Activated CD4-positive, alpha-beta T cell treated with anti-CD3 and anti-CD28 coated beads, Interleukin-10, Interleukin-2, amounts not matched to agents 100 ng/mL and 50 ng/mL, durations not matched to agents 16 hours and 8 hours (primary cell): ENCODE measurements around the gene ATP5F1E.
"Not testable (repeated sequence)": the region's sequence is repeated elsewhere in the genome, so short reads cannot be mapped to it uniquely, and the experiment has no call there.

Source experiments
- DNase-seq: peaks from one replicate; pipeline ENCODE4 v3.0.0-alpha.2; 2020

The ATP5F1E gene

DNA sequence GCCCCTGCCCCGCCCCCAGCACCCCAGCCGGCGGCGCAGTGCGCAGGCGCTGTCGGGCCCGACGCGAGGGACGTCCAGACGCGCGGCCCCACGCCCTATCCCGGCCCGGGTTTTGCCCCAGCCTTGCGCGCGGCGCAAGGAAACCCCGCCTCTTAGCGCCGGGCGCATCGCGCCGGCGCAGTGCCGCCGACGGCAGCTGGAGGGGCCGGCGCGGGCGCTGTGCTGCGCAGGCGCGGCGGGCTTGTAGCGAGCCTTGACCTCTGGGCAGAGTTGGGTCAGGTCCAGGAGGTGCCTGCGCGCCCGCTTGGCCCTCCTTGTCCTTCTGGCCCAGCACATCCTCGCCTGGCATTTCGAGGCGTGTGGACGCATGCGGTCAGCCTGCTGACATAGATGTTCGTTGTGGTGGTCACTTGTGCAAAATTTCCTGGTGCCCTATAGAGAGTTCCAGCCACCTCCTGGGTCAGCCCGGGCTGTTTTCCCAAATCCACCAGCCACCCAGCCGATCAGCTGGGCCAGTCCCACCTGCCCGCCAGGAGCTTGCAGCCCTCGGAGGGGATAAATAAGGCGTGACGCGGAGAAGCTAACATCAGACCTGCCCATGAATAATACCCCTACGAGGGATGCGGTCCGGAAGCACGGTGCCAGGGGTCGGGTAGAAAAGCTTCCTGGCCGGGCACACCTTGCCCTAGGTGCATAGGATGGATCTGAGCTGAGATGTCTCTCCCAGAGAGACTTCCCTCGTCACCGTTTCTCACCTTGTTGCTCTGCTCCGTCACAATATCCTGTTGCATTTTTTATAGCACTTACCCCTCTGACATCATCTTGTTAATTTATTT is 10.9 kb upstream of the ATP5F1E start:
- DNase-seq: peak; percentile 98

GRCh38 chr20:59042151-59042795 is 10.1 kb upstream of the ATP5F1E start, which contains the start of gene PRELID3B:
Gene PRELID3B (minus strand): TSS chr20:59042786. CDS start chr20:59042730, 56 bp downstream.
- no peak for DNase-seq

GRCh38 chr20:59041487-59041886 is 9.4 kb upstream of the ATP5F1E start:
- DNase-seq: not testable (repeated sequence)

- DNase-seq: no peak
Observed at GRCh38 chr20:59040667-59041066, 8.5 kb upstream of the ATP5F1E start.

DNA sequence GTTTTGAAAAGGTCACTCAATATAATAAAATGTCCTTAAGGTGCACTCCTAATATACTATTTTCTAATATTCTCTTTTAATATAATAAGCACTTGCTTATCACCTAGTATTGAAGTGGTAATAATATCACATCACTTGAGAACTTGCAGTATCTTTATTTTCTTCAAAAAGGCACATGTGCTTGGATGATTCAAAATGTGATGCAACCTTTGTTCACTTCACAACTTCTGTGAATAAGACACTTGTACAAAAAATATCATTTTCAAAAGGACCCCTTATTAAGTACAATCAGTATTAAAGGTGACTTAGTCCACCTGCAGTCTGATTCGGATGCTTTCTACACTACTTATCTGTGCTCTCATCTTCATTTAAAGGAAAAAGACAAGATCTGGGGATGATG is 7.1 kb upstream of the ATP5F1E start:
- no peak for DNase-seq

DNA sequence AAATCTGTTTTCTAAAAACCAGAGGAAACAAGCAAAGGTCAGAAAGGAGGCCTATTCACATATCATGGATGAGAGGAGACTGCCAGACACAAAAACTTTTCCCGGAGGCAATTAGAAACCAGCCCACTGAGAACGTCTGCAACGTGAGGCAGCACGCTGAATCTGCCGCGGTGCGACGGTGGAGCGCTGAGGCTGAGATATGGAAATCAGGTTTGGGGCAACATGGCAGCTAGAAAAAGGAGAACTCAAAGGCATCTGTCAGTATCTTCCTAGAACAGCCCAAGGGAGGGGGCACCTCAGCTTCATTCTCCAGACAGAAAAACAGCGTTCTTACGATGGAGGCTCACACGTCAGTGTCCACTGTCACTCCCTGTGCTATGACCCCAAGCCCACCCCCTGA is 5.3 kb upstream of the ATP5F1E start:
- DNase-seq: no peak

DNA sequence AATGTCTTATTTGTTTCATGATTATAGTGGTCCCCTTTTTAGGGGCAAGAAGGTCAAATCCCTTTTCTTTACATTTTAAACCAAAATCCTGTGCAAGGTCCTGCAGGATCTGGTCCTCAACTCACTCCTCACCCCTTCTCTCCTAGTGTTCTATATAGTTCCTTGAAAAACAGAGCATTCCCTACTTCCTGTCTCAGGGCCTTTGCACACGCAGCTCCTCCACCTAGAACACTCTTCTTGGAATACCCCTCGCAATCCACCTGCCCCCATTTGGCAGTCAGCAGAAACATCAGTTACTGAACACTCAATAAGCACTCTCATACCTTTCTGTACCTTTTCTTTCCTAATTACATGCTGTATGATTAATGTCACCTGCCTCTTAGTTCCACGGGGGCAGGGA is 3.2 kb upstream of the ATP5F1E start:
- DNase-seq: no peak

DNA sequence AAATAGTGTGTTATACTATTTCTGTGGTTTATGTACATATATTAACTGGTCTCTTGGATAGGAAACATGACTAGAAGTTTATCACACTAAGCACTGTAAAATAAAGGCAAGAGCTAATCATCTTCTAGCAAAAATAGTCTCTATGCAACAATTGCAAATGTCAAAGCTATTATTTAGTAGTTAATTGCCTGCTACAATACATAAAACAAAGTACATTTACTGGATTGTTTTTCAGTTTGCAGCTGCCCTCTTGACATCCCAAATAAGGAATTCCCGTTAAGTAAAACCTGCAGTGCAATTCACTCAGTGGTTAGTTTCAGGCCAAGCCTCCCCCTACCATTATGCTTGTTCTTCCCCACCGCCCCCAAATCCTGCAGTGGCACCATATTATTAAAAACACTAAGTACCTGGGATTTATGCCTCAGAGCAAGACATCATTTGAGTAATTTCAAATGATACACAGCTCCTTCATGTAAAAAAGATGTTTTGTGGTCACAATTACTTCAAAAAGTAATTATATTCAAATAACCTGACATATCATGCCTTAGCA is 1.6 kb upstream of the ATP5F1E start:
- DNase-seq: no peak

GRCh38 chr20:59033093-59033492 is 958 bp upstream of the ATP5F1E start:
- no peak for DNase-seq

GRCh38 chr20:59032713-59033059 is 551 bp upstream of the ATP5F1E start:
- DNase-seq: no peak

- DNase-seq: peak; percentile 50
Observed at GRCh38 chr20:59031564-59032022, 542 bp downstream of the ATP5F1E start.

DNA sequence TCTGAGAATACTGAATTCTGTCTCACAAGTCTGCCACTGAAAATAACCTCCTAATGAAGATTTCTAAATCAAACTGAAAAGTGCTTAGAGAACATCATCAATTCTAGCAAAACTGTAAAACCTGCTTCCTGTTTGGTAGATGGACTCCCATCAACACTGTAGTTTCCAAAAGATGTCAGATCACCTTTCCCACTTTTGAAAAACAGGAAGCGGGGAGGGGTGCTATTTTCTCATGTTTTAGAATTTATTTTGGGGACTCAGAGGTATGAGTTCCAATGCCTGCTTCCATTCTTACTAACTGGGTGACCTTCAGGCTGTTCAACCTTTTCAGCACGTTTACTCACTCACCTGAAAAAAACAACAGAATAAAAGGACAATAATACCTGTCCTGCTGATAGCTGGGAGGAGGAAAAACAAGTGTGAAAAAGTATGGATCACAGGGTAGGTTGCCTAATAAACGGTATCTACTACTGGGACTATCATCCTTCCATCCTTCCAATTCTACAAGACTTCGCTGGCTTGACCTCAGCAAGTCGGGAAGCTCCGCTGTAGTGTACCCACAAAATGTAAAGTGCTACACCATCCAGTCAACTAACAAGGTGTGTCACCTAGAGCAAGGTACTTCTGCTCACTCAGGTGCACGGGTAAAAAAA is 1.1 kb downstream of the ATP5F1E start:
- DNase-seq: no peak

GRCh38 chr20:59028812-59029211 is 3.3 kb downstream of the ATP5F1E start:
- DNase-seq: no peak

- DNase-seq: no peak
Observed at GRCh38 chr20:59027741-59028320, 4.3 kb downstream of the ATP5F1E start.

GRCh38 chr20:59026904-59027740 is 5.0 kb downstream of the ATP5F1E start:
- no peak for DNase-seq

GRCh38 chr20:59025511-59025910 is 6.6 kb downstream of the ATP5F1E start:
- no peak for DNase-seq

GRCh38 chr20:59025086-59025485 is 7.0 kb downstream of the ATP5F1E start:
- DNase-seq: no peak

DNA sequence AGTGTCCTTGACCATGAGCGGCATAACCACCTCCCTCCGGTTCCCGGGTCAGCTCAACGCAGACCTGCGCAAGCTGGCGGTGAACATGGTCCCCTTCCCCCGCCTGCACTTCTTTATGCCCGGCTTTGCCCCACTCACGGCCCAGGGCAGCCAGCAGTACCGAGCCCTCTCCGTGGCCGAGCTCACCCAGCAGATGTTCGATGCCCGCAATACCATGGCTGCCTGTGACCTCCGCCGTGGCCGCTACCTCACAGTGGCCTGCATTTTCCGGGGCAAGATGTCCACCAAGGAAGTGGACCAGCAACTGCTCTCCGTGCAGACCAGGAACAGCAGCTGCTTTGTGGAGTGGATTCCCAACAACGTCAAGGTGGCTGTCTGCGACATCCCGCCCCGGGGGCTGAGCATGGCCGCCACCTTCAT is 8.0 kb downstream of the ATP5F1E start:
- DNase-seq: no peak

DNA sequence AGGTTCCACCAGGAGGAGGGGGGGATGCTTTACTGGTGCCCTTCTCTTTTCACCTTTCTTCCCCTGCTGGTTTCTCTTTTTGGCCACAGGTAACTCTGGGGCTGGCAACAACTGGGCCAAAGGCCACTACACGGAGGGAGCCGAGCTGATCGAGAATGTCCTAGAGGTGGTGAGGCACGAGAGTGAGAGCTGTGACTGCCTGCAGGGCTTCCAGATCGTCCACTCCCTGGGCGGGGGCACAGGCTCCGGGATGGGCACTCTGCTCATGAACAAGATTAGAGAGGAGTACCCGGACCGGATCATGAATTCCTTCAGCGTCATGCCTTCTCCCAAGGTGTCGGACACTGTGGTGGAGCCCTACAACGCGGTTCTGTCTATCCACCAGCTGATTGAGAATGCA is 8.5 kb downstream of the ATP5F1E start:
- no peak for DNase-seq

DNA sequence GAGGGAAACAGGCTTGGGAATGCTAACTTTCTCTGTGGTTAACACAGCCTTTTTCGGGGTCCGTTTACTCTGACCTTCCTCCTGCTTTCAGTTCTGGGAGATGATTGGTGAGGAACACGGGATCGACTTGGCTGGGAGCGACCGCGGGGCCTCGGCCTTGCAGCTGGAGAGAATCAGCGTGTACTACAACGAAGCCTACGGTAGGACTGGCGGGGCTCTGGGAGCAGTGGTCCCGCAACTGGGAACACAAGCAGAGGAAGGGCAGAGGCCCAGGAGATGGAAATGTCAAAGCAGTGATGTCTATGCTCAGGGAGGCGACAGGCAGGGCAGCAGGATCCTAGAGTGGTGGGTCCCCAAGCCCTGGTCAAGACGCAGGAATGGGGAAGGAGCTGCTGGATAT is 9.4 kb downstream of the ATP5F1E start:
- DNase-seq: no peak

DNA sequence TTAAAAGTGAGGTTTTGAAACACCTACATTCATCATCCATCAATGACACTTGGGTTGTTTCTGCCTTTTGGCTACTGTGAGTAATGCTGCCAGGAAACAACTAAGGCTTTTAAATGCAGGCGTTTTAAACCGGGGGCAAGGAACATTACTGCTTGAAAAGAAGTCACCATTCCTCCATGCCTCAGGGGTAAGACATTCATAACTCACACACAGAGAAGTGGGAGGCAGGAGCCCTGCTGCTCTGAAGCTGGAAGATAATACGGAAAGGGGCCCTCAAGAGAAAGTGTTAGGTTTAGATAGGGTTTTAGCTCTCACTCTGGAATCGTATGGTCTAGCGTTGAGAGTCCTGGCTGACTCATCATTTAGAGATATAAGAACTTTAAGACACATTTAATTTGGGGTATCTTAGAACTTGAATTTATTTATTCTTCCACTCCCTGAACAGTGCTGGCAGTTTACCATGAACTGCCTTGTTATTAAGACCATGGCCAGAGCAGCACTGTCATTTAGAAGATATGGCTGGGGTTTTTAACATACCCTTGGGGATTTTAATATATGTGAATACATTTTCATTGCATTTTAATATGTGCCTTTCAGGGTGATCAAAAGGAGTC is 11.1 kb downstream of the ATP5F1E start:
- no peak for DNase-seq

DNA sequence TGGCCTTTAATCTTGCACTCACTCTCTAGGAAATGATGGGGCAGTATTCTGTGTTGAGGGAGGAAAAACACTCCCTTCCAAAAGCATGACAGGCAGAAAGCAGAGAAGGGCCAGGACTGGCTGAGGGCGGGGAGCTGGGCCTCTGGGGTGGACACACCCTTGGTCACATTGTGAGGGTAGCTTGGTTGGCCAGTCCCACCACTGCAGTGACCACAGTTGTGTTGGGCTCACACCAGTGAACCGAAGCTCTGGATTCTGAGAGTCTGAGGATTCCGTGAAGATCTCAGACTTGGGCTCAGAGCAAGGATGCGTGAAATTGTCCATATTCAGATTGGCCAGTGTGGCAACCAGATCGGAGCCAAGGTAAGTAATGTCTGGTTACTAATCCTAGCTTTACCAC is 12.9 kb downstream of the ATP5F1E start, which contains the start of gene TUBB1:
TSS of gene TUBB1 (plus strand) at position 213 of the 400 bp plus-strand sequence. CDS start at position 307, 94 bp downstream.
- DNase-seq: no peak
